A549 (cell line): ENCODE measurements around the gene PTPN9. TPM values are rescaled to one million over a fixed set of nuclear protein-coding genes. Genes with fewer than 3 reads are reported as not detected.
"Not testable (repeated sequence)": the region's sequence is repeated elsewhere in the genome, so short reads cannot be mapped to it uniquely, and the experiment has no call there.

Experiments
- ATAC-seq, 2 experiments: fragments of 200-7000 bp in 1 of 2; fragments of >200 bp in 1 of 2; cut with Nextera tagmentation in 1 of 2; cut with Tn5 transposase in 1 of 2; 3 replicates each; pipeline versions ENCODE4 v1.8.0 to v1.9.1; 2018 to 2020; ENCODE audit warnings: mild to moderate bottlenecking in 1 of 2, moderate library complexity in 1 of 2
- CTCF ChIA-PET: fragments of 300-600 bp; sonication (Branson Sonifier 250); formaldehyde crosslinking; extraction: SDS; loops from one replicate; lab custom pipeline; 2021; ENCODE audit warnings: antibody characterized with exemption, inconsistent platforms; lab: Yijun Ruan, JAX
- POLR2A ChIA-PET: fragments of 350-600 bp; formaldehyde crosslinking; extraction: SDS; loops from one replicate; lab custom pipeline; 2021; ENCODE audit warnings: antibody characterized with exemption, inconsistent platforms; lab: Yijun Ruan, JAX
- DNase-seq, 2 experiments: peaks; one replicate each; pipeline versions ENCODE4 v3.0.0 to v3.0.0-alpha.2; 2011 to 2016; ENCODE audit warnings: low read depth in 1 of 2, low spot score in 1 of 2
- FAIRE-seq: peaks from 2 replicates; lab custom pipeline; 2011; peaks lifted over from hg19 to GRCh38; lab: Jason Lieb, UNC
- H3K27ac ChIP-seq, 2 experiments: fragments of >200 bp; sonication (Bioruptor Twin); formaldehyde crosslinking; 3 replicates each; pipeline ENCODE4 v1.5.1; 2016 to 2017
- H3K4me1 ChIP-seq: fragments of >200 bp; sonication (Bioruptor Twin); formaldehyde crosslinking; 3 replicates; pipeline ENCODE4 v1.6.1; 2016
- H3K4me2 ChIP-seq: fragments of >200 bp; sonication (Bioruptor Twin); formaldehyde crosslinking; 3 replicates; pipeline ENCODE4 v1.6.1; 2016
- H3K4me3 ChIP-seq: fragments of >200 bp; sonication (Bioruptor Twin); formaldehyde crosslinking; 3 replicates; pipeline ENCODE4 v1.5.1; 2016
- H3K9me3 ChIP-seq: fragments of >200 bp; sonication (Bioruptor Twin); formaldehyde crosslinking; 3 replicates; pipeline ENCODE4 v1.6.1; 2016
- ATOH8 ChIP-seq: fragments of 250-450 bp; sonication (Bioruptor Pico); IDR thresholded peaks from 2 replicates; pipeline ENCODE4 v1.5.0; 2020; ENCODE audit warnings: low read depth, mild to moderate bottlenecking, moderate library complexity
- CBX8 ChIP-seq: fragments of 200-600 bp; sonication (generic); IDR thresholded peaks from 2 replicates; pipeline ENCODE4 v1.6.1; 2016
- CHD2 ChIP-seq: fragments of 150-350 bp; IDR thresholded peaks from 2 replicates; pipeline ENCODE4 v1.6.1; 2014; ENCODE audit warnings: low read length; ENCODE audit not compliant: partially characterized antibody
- CHD4 ChIP-seq: fragments of 200-600 bp; sonication (generic); IDR thresholded peaks from 2 replicates; pipeline ENCODE4 v1.6.1; 2016; ENCODE audit warnings: antibody characterized with exemption, mild to moderate bottlenecking, borderline replicate concordance
- EHMT2 ChIP-seq: fragments of 200-600 bp; sonication (generic); IDR thresholded peaks from 2 replicates; pipeline ENCODE4 v1.6.1; 2016; ENCODE audit warnings: antibody characterized with exemption, low read depth, mild to moderate bottlenecking, moderate library complexity
- FOSL2 ChIP-seq, 2 experiments: fragments of 450-650 bp in 1 of 2; fragments of >200 bp in 1 of 2; sonication (Bioruptor Twin) in 1 of 2; formaldehyde crosslinking; IDR thresholded peaks; 2 replicates each; pipeline versions ENCODE4 v1.5.0 to v1.6.1; 2016 to 2020; ENCODE audit warnings: mild to moderate bottlenecking in 1 of 2, moderate library complexity in 1 of 2
- HOXB5 ChIP-seq: fragments of 250-450 bp; sonication (Bioruptor Pico); IDR thresholded peaks from 2 replicates; pipeline ENCODE4 v1.5.0; 2020; ENCODE audit warnings: mild to moderate bottlenecking, moderate library complexity
- JUNB ChIP-seq: fragments of >200 bp; sonication (Bioruptor Twin); formaldehyde crosslinking; IDR thresholded peaks from 2 replicates; pipeline ENCODE4 v1.6.1; 2016
- KDM5A ChIP-seq: fragments of 200-600 bp; sonication (generic); IDR thresholded peaks from 2 replicates; pipeline ENCODE4 v1.6.1; 2016; ENCODE audit warnings: antibody characterized with exemption, mild to moderate bottlenecking
- MAFK ChIP-seq: fragments of 450-650 bp; IDR thresholded peaks from 2 replicates; pipeline ENCODE4 v1.6.1; 2014; ENCODE audit not compliant: partially characterized antibody
- MAZ ChIP-seq: fragments of 150-350 bp; IDR thresholded peaks from 2 replicates; pipeline ENCODE4 v1.6.1; 2014; ENCODE audit warnings: antibody characterized with exemption, low read depth, low read length, borderline replicate concordance
- NPAS2 ChIP-seq: fragments of 250-450 bp; sonication (Bioruptor Pico); IDR thresholded peaks from 2 replicates; pipeline ENCODE4 v1.8.0; 2022; ENCODE audit warnings: mild to moderate bottlenecking, moderate library complexity, borderline replicate concordance
- PHF8 ChIP-seq: fragments of 200-600 bp; sonication (generic); IDR thresholded peaks from 2 replicates; pipeline ENCODE4 v1.6.1; 2016; ENCODE audit warnings: low read depth, mild to moderate bottlenecking, antibody characterized with exemption, moderate library complexity, borderline replicate concordance
- RCOR1 ChIP-seq: fragments of 150-350 bp; IDR thresholded peaks from 2 replicates; pipeline ENCODE4 v1.6.1; 2014; ENCODE audit warnings: antibody characterized with exemption, low read length, low read depth
- REST ChIP-seq: fragments of 200-600 bp; sonication (generic); IDR thresholded peaks from 2 replicates; pipeline ENCODE4 v1.6.1; 2016; ENCODE audit warnings: antibody characterized with exemption, mild to moderate bottlenecking, moderate library complexity
- USF2 ChIP-seq: fragments of 450-650 bp; IDR thresholded peaks from 2 replicates; pipeline ENCODE4 v1.6.1; 2014; ENCODE audit warnings: antibody characterized with exemption
- ZSCAN20 ChIP-seq: fragments of 250-450 bp; sonication (Bioruptor Pico); IDR thresholded peaks from 2 replicates; pipeline ENCODE4 v1.8.0; 2022; ENCODE audit warnings: mild to moderate bottlenecking, moderate library complexity
- WGBS: methylation state at CpG from one replicate; pipeline ENCODE4 v1.1.6; 2017; ENCODE audit errors: missing lambda C conversion rate; 5-methylcytosine and 5-hydroxymethylcytosine counted together
- polyA plus RNA-seq, 4 experiments: library from polyadenylated mRNA; depleted of rRNA in 3 of 4; stranded (reverse); fragments of >200 nt; fragmentation: RNase III in 1 of 4; extraction: RNeasy Plus Mini Kit Qiagen cat#74134 plus additional on column Dnase treatment in 1 of 4; gene quantifications; 2 replicates in 3 of 4; 3 replicates in 1 of 4; pipeline ENCODE4 v1.2.3, GENCODE V29; 2011 to 2017

Gene PTPN9
- polyA plus RNA-seq, 2 of the 4 experiments (the other 2 are of a cell fraction), result 29.5 to 60.2 TPM

GRCh38 chr15:75590239-75590638 lies 11.1 kb upstream of the PTPN9 start:
- TF ChIP-seq USF2, result no peak
- no peak for TF ChIP-seq CBX8
- TF ChIP-seq FOSL2 (IDR thresholded peaks at IDR 0.05), result no peak
- TF ChIP-seq FOSL2 (CRISPR knock-in tag; IDR thresholded peaks at IDR 0.05), result no peak
- no peak for TF ChIP-seq RCOR1
- TF ChIP-seq ATOH8 (CRISPR knock-in tag), result no peak
- no peak for TF ChIP-seq MAFK
- TF ChIP-seq, all 56 proteins: peak for 0
- ChIA-PET POLR2A (interaction anchor here (0.7 kb wide), 1 partner anchor 14 kb away, joined by 3 read pairs; no protein-coding TSS in a partner anchor), CTCF (interaction anchor here (0.5 to 6.4 kb wide), 7 partner anchors 10 to 212 kb away, joined by 3 to 22 read pairs (median 4); partner anchors contain the start of gene PTPN9)
- Histone ChIP-seq H3K4me1 (no peaks in the 10 kb centered on the region), H3K27ac (no peak overlapping the region), H3K4me2 (no peak overlapping the region), H3K4me3 (no peak overlapping the region), H3K9me3 (no peaks in the 10 kb centered on the region)
- FAIRE-seq (no peak), DNase-seq (no peak), ATAC-seq (no peak)
- WGBS, result 92% methylated on average over 2 of the region's 2 CpGs

- ATAC-seq, result no peak
- ChIA-PET CTCF (interaction anchor here (1.0 to 6.4 kb wide), 4 partner anchors 8 to 25 kb away, joined by 3 to 22 read pairs (median 6); partner anchors contain the start of gene PTPN9), POLR2A (no interaction called here)
- no peaks in the 10 kb centered on the region for H3K4me1 ChIP-seq
- H3K4me2 ChIP-seq, result no peak overlapping the region
- TF ChIP-seq PHF8, result no peak
- no peak for TF ChIP-seq JUNB
- no peak for DNase-seq
- H3K27ac ChIP-seq, result no peak overlapping the region
- 89% methylated on average over 5 of the region's 5 CpGs for WGBS
- H3K9me3 ChIP-seq, result no peaks in the 10 kb centered on the region
- H3K4me3 ChIP-seq, result no peak overlapping the region
- FAIRE-seq, result no peak
Observed at GRCh38 chr15:75589071-75589470, 10.0 kb upstream of the PTPN9 start.

GRCh38 chr15:75586422-75586821 lies 7.3 kb upstream of the PTPN9 start:
- WGBS, result 89% methylated on average over 5 of the region's 5 CpGs
- DNase-seq, H3K4me2 ChIP-seq, H3K4me3 ChIP-seq, ATAC-seq, CTCF ChIA-PET, FAIRE-seq, H3K9me3 ChIP-seq, H3K27ac ChIP-seq, POLR2A ChIA-PET, H3K4me1 ChIP-seq: not testable (repeated sequence)

DNA sequence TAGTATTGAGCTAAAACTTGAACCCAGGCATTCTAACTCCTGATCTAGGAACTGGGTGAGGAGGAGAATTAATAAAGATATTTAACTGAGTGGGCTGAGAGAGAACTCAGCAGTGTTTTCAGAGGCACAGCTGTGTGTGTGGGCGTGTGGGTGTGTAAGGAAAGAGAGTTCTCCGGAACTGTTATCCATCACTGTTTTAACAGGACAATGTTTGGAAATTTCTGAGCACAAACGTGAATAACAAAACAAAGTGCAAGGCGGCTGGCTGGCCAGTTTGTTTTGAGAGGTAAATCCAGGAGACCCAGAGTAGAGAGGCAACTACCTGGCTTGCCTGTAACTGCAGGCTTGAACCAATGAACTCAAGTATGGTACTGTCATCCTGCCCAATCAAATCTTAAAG lies 5.0 kb upstream of the PTPN9 start:
- Histone ChIP-seq H3K4me2 (no peak overlapping the region), H3K4me3 (no peak overlapping the region), H3K27ac (no peak overlapping the region), H3K4me1 (peaks cover 4% of the 10 kb centered on the region; the same call in 1 of the 3 replicates), H3K9me3 (no peaks in the 10 kb centered on the region)
- FAIRE-seq, result no peak
- DNase-seq, result no peak
- no peak for ATAC-seq
- TF ChIP-seq HOXB5 (CRISPR knock-in tag) (no peak), REST (no peak), CHD4 (no peak), ZSCAN20 (CRISPR knock-in tag) (no peak), EHMT2 (no peak), MAZ (no peak), KDM5A (no peak), CHD2 (no peak), NPAS2 (CRISPR knock-in tag) (no peak)
- ChIA-PET CTCF (no interaction called here), POLR2A (no interaction called here)
- 54% methylated on average over 4 of the region's 4 CpGs for WGBS
